HTERT RPE-1 (cell line): ENCODE results near the gene BICDL1.

ENCODE experiments used
- in situ Hi-C: fragments of 300-500 bp; cut with MboI; formaldehyde crosslinking; loops from 4 replicates; pipeline ENCODE4 v1.14.3; 2020; ENCODE audit warnings: low sequenced_read_pairs

BICDL1 gene

DNA sequence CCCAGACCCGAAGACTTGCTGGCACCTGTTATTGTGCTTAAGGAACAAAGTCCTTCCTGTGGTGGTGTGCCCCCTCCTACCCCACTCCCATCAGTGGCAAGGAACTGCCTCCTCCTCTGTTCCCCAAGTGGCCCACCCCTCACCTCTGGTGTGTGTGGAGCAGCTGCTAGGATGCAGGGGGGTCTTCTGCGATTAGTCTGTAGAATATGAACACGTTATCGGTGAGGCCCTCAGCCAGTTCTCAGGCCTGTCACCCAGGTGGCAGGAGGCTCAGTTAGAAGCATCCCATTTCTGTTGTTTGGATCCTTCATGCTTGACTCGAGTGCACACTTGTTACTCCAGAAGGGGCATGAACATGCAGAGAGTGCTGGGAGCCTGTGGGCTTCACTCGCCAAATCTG lies 88.2 kb downstream of the BICDL1 start:
- in situ Hi-C loops, result no loop called here

- in situ Hi-C loops, result no loop called here
These were observed 89.8 kb downstream of the BICDL1 start for GRCh38 chr12:120078868-120079267.

GRCh38 chr12:120079411-120080400 lies 90.7 kb downstream of the BICDL1 start:
- in situ Hi-C loops, result no loop called here

GRCh38 chr12:120081641-120082040 lies 92.6 kb downstream of the BICDL1 start:
- in situ Hi-C loops, result no loop called here

- in situ Hi-C loops, result no loop called here
These were observed 97.0 kb downstream of the BICDL1 start for GRCh38 chr12:120085920-120086645.

DNA sequence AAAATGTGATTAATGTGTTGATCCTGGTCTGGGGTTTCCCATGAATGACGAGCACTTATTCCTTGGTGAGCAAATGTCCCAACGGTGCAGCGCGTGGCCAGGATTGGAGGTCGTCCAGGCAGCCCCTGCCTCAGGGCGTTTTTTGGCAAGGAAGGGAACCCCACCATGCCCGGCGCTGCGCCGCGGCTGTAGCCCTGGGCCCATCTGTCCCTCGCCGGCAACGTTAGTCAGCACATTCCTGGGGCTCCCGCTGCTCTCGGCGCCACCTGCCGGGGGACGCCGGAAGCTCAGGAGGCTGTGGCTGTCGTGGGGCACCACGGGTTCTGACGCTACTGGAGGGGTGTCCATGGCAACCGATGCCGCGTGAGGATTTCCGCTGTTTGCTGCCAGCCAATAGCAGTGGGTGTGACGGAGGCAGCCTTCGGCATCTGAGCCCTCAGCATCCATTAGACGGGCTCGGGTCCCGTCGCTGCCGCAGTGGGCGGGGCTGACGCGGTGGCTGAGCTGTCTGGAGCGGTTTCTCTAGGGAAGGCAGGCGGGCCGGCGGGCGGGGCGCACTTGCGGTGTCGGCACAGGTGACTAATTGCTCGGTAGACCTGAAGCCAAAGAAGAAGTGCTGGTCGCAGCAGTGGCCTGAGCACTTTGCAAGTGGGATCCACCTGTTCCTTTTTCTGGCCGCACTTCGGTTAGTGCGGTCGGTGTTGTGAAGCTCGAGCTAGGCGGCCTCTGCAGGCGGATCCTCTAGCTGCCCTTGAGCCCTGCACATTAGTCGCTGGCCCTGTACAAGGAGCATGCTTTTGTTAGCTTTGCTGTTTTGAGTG lies 98.0 kb downstream of the BICDL1 start:
- in situ Hi-C loops, result no loop called here

DNA sequence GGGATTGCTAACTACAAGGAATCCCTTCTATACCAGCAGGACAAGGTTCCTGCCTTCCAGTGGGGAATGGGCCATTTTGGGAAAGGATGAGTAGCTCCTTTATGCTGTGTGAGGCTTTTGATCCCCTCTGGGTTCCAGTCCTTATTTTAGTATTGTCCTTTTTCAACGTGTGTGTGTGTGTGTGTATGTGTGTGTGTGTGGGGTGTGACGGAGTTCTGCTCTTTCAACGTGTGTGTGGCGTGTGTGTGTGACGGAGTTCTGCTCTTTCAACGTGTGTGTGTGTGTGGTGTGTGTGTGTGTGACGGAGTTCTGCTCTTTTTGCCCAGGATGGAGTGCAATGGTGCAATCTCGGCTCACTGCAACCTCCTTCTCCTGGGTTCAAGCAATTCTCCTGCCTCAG lies 100.1 kb downstream of the BICDL1 start:
- in situ Hi-C loops, result no loop called here

- in situ Hi-C loops, result no loop called here
These were observed 100.8 kb downstream of the BICDL1 start for GRCh38 chr12:120089796-120090195.

GRCh38 chr12:120090206-120090605 lies 101.2 kb downstream of the BICDL1 start:
- in situ Hi-C loops, result no loop called here

GRCh38 chr12:120090626-120091295 lies 101.7 kb downstream of the BICDL1 start:
- in situ Hi-C loops, result no loop called here

GRCh38 chr12:120091371-120092090 lies 102.5 kb downstream of the BICDL1 start:
- in situ Hi-C loops, result no loop called here

- in situ Hi-C loops, result no loop called here
These were observed 103.7 kb downstream of the BICDL1 start for GRCh38 chr12:120092551-120093335.

DNA sequence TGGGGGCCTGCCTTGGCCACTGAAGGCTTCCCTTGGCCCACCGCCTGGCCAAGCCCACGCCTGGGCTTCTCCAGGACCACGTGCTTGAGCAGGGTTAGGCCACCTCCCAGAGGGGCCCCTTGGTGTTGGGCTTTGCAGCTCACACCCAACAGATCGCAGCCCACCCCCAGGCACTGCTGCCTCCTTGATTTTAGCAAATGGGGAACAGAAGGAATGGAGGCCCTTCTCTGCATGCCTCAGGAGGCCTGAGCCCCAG lies 104.2 kb downstream of the BICDL1 start:
- in situ Hi-C loops, result no loop called here

GRCh38 chr12:120093592-120094355 lies 104.7 kb downstream of the BICDL1 start:
- in situ Hi-C loops, result no loop called here

GRCh38 chr12:120094485-120094884 lies 105.4 kb downstream of the BICDL1 start:
- in situ Hi-C loops, result no loop called here

GRCh38 chr12:120095331-120095730 lies 106.3 kb downstream of the BICDL1 start:
- in situ Hi-C loops, result no loop called here

DNA sequence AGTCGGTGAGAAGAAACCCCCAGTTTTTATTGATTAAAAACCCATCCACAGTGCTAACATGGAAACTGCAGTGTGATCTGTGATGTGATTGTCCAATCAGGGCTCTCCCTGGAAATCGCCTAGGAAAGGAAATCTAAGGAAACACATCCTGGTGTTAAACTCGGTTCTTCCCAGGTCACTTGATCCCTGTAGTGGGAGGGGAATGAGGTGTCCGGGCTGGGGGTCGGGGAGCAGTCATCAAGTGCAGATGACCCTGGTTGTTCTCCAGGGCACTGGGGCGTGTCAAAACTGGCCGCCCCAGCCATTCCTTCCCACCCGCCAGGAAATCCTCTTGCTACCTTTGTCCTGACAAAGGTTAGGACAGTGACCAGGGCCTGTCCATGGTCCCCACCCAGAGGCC lies 106.7 kb downstream of the BICDL1 start:
- in situ Hi-C loops, result no loop called here

- in situ Hi-C loops, result no loop called here
These were observed 107.7 kb downstream of the BICDL1 start for GRCh38 chr12:120096671-120097202.
